HG03571 (cell line): ENCODE measurements around the gene ZFP36L2.

Source experiments
- ATAC-seq: cut with Tn5 transposase; IDR thresholded peaks from one replicate; pipeline ENCODE4 v1.9.1; 2021; ENCODE audit not compliant: unreplicated experiment

The ZFP36L2 gene

GRCh38 chr2:43248621-43249020, 22.2 kb upstream of the ZFP36L2 start:
- no peak for ATAC-seq

DNA sequence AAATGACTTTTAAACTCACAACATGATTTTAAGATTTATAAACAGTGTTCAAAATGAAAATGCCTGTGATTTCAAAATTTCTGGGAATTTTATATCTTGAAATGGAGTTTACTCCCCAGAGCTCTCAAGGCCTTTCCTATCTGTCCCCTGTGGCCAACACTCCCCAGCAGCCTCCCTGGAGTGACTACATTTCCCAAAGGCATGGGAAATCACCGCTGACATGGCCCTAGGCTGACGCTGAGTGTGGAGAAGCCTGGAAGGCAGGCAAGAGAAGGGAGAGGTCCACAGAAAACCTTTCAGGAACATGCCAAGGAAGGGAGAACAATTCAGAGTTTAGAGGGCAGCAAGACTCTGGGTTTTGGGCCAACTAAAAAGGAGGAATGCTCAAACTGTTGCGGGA, 20.2 kb upstream of the ZFP36L2 start:
- ATAC-seq: no peak

DNA sequence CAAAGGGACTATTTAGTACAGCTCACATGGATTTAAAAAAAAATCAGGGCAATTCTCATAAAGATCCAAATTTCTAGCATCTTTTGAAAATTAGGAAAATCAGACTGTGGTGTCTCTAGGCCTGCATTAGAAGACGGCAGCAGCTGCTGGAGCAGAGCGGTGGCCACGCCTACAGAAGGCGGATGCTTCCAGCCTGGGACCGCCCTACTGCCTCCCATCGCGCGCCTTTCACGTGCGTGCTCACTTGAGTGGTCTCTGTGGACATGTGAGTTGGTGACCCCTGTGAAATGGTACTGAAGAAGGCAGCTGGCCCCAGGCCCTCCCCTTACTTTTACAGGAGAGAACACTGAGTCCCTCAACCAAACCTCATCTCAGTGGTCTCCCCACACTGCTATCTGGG, 15.2 kb upstream of the ZFP36L2 start:
- no peak for ATAC-seq

- ATAC-seq: no peak
Measured at GRCh38 chr2:43240766-43241150, 14.4 kb upstream of the ZFP36L2 start.

DNA sequence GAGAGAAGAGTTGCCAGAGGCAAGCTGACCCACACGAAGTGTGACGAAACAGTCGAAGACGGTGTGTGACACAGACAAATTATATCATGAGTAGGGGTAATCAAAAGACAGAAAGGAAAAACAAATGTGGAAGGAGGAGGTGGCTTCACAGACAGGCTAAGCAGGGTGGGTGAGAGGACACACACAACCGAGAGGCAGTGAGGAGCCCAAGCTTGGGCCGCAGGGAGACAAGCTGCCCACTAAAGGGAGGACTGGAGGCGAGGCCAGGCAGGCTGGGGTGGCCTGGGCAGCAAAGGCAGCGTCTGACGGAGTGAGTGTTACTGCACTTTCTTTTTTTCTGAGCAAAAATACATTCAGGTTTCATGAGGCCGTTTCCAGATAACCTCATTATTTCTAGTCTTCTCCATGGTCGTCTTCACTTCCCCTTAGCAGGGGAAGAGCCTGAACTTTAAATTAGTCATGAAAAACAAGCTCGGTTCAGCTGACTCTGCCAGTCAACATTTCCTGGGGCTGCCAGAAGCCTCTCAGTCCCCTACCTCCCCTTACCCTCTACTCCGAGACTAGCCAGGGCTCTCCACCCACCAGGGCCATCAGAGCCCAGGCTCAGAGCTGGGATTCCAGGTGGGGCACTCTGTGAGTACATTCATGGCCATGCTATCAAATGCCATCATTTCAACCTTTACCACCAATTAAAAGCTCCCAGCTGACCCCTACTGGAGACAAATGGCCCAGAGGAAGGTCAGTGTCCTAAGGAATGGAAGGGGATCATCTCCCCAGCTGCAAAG, 13.8 kb upstream of the ZFP36L2 start:
- ATAC-seq: no peak

DNA sequence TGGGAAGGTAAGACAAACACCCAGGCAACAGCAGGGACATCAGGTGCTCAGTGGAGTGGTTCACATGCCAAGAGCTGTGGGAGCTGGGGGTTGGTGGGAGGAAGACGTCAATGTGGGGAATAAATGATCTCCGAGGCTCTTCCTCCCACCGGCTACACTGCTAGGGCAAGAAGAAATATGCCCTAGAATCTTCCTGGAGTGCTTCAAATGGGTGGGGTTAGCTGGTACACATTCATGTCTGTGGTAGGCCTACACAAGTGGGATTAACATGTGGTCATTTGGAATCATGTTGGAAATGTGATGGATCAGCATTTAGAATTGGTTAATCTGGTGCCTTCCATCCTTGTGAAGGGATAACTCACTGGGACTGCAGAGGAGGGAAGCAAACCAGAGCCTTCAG, 12.4 kb upstream of the ZFP36L2 start:
- no peak for ATAC-seq

DNA sequence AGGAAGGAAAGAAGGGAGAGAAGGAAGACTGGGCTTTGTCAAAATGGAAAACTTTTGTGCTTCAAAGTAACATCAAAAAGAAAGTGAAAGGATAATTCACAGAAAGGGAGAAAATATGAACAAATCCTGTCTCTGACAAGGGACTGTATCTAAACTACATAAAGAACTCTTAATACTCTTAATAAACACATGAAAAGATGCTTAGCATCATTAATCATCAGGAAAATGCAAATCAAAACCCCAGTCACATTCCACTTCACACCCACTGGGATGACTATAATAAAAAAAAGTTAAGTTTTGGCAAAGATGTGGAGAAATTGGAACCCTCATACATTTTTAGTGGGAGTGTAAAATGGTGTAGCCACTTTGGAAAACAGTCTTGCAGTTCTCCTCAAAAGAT, 11.8 kb upstream of the ZFP36L2 start:
- no peak for ATAC-seq

- no peak for ATAC-seq
Measured at GRCh38 chr2:43233218-43234212, 7.1 kb upstream of the ZFP36L2 start.

DNA sequence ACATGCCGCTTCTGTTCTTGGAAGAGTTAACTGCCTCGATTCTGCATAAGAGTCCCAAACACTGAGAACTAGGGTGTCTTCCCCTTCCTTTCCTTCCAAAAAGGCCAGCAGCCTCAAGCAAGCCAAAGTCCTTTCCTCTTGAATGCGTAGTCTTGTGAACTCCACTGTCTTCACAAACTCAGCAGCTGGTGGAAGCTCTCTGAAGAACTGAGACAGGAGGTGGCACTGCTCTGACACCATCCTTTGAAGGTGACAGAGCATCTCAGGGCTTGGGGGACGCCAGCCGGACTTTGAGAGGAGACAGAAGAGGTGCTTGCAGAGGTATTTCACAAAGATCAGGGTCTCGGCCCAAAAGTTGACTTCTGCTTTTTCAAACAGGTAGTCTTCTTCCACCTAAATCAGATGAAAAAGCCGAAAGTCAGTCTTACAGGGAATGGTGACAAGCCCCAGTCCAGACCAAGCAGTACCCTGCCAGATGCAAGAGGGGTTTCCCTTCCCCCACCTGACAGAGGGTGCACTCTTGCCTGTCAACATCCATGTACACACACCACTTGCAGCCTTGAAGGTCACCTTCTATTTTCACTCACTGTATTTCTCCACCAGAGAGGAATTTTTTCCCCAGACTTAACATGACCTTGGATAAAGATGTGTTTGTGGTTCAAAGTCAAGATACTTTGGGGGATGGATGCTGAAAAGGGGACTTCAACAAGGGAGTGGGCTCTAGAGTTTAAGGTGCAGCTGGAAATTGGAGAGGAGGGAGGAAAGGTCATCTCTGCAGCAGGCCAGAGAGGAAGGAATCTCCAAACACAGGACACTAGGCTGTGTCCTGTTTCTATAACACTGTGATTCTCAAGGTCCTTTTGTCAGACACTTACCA, 4.8 kb upstream of the ZFP36L2 start:
- no peak for ATAC-seq

- ATAC-seq: no peak
Measured at GRCh38 chr2:43230351-43230885, 4.0 kb upstream of the ZFP36L2 start.

GRCh38 chr2:43228756-43229659, 2.6 kb upstream of the ZFP36L2 start:
- ATAC-seq: no peak

DNA sequence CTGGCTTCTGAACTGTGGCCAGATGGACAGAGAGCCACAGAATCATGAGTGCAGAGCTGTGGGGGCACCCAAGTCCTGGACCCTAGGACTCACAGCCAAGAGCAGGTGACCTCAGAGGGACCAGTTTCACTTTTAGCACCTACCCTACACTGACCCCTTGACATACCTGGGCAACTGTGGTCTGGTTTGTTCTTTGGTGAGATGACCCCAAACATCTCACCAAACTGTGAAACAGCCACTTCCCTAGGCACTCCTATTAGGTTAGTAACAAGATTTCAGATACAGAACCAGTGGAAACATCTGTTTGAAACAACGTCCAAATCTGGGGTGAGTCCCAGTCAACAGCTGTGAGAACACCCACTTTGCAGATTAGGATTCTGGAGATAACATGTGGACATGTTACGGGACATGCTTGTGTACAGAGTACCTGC, 1.9 kb upstream of the ZFP36L2 start:
- no peak for ATAC-seq

DNA sequence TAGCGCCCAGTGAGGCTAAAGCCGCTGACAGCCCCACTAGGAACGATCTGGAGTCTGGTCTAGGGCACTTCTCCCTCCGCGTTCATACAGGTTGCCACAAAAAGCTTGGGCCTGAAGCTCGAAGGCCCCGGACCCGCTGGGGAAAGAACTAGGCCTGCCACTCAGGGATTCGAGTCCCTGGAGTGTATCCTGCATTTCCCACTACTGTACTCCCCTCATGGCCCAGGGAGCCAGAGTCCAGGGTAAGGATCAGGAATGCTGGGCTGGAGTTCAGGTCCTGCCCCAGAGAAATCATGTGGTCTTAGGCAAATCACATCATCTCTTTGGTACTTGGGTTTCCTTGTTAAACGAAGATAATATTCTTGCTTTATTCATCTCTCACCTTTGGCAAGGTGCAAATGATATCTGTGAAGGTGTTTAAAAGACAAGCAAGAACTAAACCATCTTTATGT, 1.4 kb upstream of the ZFP36L2 start:
- no peak for ATAC-seq

GRCh38 chr2:43226955-43227829, 786 bp upstream of the ZFP36L2 start:
- peak; percentile 6 for ATAC-seq

DNA sequence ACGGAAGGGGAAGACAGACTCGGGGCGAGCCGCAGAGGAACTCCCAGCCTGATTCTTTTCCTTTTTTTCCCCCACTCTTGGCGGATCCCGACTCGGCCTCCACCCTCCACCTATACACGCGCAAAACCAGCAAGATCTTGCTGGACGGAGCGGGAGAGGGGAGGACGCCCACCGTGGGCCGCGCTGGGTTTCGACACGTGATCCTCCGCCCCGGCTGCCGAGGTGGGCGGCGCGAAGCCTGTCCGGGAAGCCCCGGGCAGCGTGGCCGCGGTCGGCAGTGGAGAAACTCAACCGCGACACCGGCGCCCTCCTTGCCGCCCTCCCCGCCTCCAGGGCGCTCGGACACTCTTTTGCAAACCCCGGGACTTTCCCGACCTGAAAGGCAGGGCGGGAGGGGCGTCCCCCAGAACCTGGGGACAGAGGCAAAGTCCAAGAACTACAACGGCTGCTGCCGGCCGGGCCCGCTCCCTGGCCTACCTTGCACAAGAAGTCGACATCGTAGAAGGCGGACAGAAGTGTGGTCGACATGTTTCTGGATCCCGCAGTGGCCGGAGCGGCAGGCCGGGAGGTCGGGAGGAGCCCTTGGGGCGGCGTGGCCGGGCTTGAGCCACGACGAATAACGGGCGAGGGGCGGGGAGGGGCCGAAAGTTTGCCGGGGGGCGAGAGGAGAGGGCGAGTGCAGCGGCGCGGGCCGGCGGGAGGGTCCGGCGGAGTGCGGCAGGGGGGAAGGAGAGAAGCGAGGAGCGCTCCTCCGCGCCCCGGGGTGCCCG, 433 bp downstream of the ZFP36L2 start:
- peak; percentile 23 for ATAC-seq

DNA sequence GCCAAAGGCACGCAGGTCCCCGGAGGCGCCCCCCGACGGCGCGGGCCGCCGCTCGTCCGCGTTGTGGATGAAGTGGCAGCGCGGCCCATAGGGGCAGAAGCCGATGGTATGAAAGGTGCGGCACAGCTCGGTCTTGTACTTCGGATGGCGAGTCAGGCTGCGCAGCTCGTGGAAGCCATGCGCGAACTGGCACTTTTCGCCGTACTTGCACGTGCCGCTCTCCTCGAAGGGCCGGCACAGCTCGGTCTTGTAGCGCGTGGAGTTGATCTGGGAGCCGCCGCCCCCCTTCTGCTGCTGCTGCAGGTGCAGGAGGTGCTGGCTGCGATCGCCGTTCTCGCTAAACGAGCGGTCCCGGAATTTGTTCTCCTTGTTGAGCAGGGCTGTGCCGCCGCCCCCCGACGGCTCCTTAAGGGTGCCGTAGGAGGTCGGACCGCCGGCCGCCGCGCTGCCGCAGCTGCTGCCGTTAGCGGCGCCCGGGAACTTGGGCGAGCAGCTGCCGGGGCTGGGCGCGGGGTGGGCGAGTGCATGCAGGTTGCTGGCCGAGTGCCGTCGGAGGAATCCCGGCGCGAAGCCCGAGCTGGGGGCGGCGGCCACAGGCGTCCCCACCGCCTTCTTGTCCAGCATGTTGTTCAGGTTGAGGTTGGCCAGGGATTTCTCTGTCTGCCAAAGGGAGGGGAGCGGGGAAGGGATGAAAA, 1.2 kb downstream of the ZFP36L2 start:
- ATAC-seq: no peak

- no peak for ATAC-seq
Measured at GRCh38 chr2:43224571-43225092, 1.8 kb downstream of the ZFP36L2 start.
